Measurements from ENCODE around the gene PLBD1. TPM values are rescaled to one million over a fixed set of nuclear protein-coding genes. Genes with fewer than 3 reads are reported as not detected.

Gene PLBD1
- polyA plus RNA-seq, 12 donors: 11.2 to 48.2 (median 22.6) TPM; not detected in 1

- no peak for DNase-seq
Observed at GRCh38 chr12:14573118-14573517, 5.4 kb upstream of the PLBD1 start.

GRCh38 chr12:14572401-14572800 is 4.7 kb upstream of the PLBD1 start:
- no peak for DNase-seq

GRCh38 chr12:14571779-14572178 is 4.1 kb upstream of the PLBD1 start:
- no peak for DNase-seq

GRCh38 chr12:14570231-14570630 is 2.5 kb upstream of the PLBD1 start:
- DNase-seq: no peak

GRCh38 chr12:14564336-14564959 is 3.2 kb downstream of the PLBD1 start:
- DNase-seq: no peak

- no peak for DNase-seq
Observed at GRCh38 chr12:14563046-14563445, 4.6 kb downstream of the PLBD1 start.

GRCh38 chr12:14562279-14562678 is 5.4 kb downstream of the PLBD1 start:
- DNase-seq: no peak

- DNase-seq: no peak
Observed at GRCh38 chr12:14561677-14562238, 5.9 kb downstream of the PLBD1 start.

- DNase-seq: no peak
Observed at GRCh38 chr12:14560904-14561574, 6.6 kb downstream of the PLBD1 start.

- no peak for DNase-seq
Observed at GRCh38 chr12:14558473-14558959, 9.2 kb downstream of the PLBD1 start.

- no peak for DNase-seq
Observed at GRCh38 chr12:14557966-14558365, 9.7 kb downstream of the PLBD1 start.

GRCh38 chr12:14554281-14555007 is 13.2 kb downstream of the PLBD1 start:
- DNase-seq: peak; percentile 51

GRCh38 chr12:14548609-14549008 is 19.1 kb downstream of the PLBD1 start:
- DNase-seq: no peak

GRCh38 chr12:14547571-14547970 is 20.1 kb downstream of the PLBD1 start:
- no peak for DNase-seq

GRCh38 chr12:14545144-14546124 is 22.2 kb downstream of the PLBD1 start:
- no peak for DNase-seq

- no peak for DNase-seq
Observed at GRCh38 chr12:14540801-14541462, 26.8 kb downstream of the PLBD1 start.

- DNase-seq: no peak
Observed at GRCh38 chr12:14537088-14537487, 30.6 kb downstream of the PLBD1 start.

- DNase-seq: no peak
Observed at GRCh38 chr12:14532152-14532551, 35.5 kb downstream of the PLBD1 start.

GRCh38 chr12:14525964-14526363 is 41.7 kb downstream of the PLBD1 start:
- DNase-seq: no peak

- no peak for DNase-seq
Observed at GRCh38 chr12:14521822-14522221, 45.9 kb downstream of the PLBD1 start.

- no peak for DNase-seq
Observed at GRCh38 chr12:14514946-14515345, 52.7 kb downstream of the PLBD1 start.
